ENCODE data around the gene GNRHR. TPM values are rescaled to one million over a fixed set of nuclear protein-coding genes. Genes with fewer than 3 reads are reported as not detected.

Gene GNRHR
- total RNA-seq, 1 donor from 2014 or later, result not detected

GRCh38 chr4:67700738-67701516 is 53.3 kb downstream of the GNRHR start, which contains the start of gene UBA6:
Gene UBA6, minus strand, starts transcription at chr4:67701155. Its CDS starts 36 bp downstream, at chr4:67701119.
- intact Hi-C loops (cut with micrococcal nuclease), result loop anchor here (1.0 to 2.0 kb wide), 9 partner anchors 14 to 649 kb away; partner anchors contain the start of genes CENPC and YTHDC1

GRCh38 chr4:67700116-67700737 is 54.0 kb downstream of the GNRHR start:
- intact Hi-C loops (cut with micrococcal nuclease), result loop anchor here (2.0 kb wide), 2 partner anchors 15 to 67 kb away; no protein-coding TSS in a partner anchor

DNA sequence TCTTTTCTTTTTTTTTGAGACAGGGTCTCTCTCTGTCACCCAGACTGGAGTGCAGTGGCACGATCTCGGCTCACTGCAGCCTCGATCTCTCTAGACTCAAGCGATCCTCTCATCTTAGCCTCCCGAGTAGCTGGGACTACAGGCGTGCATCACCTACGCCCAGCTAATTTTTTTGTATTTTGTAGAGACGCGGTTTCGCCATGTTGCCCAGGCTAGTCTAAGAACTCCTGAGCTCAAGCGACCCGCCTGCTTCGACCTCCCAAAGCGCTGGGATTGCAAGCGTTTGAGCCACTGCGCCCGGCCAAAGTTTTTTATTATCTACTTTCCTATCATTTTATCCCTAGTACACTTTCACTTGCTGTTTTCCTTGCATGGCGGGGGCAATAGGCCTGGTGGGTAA is 54.6 kb downstream of the GNRHR start:
- intact Hi-C loops (cut with micrococcal nuclease), result loop anchor here (2.0 kb wide), 2 partner anchors 15 to 67 kb away; no protein-coding TSS in a partner anchor

DNA sequence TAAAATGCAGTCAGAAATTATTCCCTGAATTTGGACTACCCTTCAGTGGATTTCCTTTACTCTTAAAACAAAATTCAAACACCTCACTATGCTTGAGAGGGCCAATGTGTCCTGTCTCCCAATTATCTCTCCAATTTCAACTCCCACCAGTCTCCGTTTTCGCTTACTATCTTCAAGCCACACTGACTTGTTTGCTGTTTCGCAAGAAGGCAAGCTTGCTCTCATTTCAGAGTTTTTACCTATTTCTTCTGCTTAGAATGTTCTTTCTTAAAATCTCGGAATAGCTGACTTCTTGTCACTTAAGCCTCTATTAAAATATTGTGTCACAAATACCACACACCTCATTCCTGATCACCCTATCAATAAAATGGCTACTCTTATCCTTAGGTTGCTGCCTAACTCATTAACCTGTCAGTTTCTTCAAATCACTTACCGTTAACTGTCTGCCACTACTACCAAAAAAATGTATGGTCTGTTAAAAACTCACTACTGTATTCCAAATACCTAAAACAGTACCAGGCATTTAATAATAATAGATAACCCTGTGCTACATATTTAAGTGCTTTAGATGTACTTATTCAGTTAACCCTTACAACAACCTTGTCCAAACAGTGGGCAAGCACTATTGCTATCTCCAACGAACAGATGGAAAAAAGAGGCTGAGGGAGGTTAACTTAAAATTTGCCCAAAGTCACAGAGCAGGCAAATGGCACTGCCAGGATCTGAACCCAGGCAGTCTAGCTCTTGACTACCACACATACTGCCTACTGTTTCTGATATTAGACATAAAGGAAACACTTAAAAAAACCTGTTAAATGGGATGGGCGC is 56.1 kb downstream of the GNRHR start:
- intact Hi-C loops (cut with micrococcal nuclease), result no loop called here

- intact Hi-C loops (cut with micrococcal nuclease), result no loop called here
Measured at GRCh38 chr4:67696061-67696460, 58.1 kb downstream of the GNRHR start.

DNA sequence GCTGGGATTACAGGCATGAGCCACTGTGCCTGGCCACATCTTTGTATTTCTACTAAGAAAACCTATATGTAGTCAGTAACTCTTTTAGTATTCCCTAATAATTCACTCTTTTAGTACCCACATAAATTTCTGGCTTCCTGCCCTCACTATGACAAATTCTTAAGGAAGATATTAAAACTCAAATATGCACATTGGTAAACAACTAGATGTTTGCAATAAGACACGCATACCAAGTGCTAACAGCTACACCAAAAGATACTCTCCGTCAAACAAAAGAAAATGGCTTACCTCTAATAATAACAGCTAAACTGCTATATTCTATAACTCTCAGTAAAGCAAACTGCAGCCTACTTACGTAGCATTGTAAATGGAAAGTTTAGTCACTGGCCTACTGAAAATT is 59.5 kb downstream of the GNRHR start:
- intact Hi-C loops (cut with micrococcal nuclease), result no loop called here

- intact Hi-C loops (cut with micrococcal nuclease), result no loop called here
Measured at GRCh38 chr4:67691328-67691727, 62.9 kb downstream of the GNRHR start.

Other genes with a start within 250 kb of the GNRHR start
- 32.6 and 35.4 TPM in 2 replicates for gene CENPC, start 208.9 kb downstream of the GNRHR start, total RNA-seq
- gene STAP1, start 195.7 kb downstream of the GNRHR start, total RNA-seq, result 36.9 and 39.5 TPM in 2 replicates
- 75.8 and 91.7 TPM in 2 replicates for gene UBA6, start 53.2 kb downstream of the GNRHR start, total RNA-seq
- gene TMPRSS11D, start 129.6 kb upstream of the GNRHR start, total RNA-seq, result not detected in 2 replicates
- not detected in 2 replicates for gene TMPRSS11A, start 209.1 kb upstream of the GNRHR start, total RNA-seq